GM06990 (cell line): ENCODE results near the gene SETD6.

Experiments
- DNase-seq: peaks from one replicate; pipeline ENCODE4 v3.0.0-alpha.2; 2011; ENCODE audit not compliant: insufficient read length; ENCODE audit errors: extremely low read depth
- H3K27me3 ChIP-seq: replicated peaks from 2 replicates; pipeline ENCODE4 v1.6.0; 2011; ENCODE audit warnings: low read length; ENCODE audit not compliant: control insufficient read depth, insufficient read depth
- H3K36me3 ChIP-seq: 2 replicates; pipeline ENCODE4 v1.5.1; 2011; ENCODE audit warnings: low read length; ENCODE audit not compliant: control insufficient read depth, insufficient read depth
- H3K4me3 ChIP-seq: replicated peaks from 2 replicates; pipeline ENCODE4 v1.5.1; 2011; ENCODE audit warnings: low read depth, mild to moderate bottlenecking, control low read depth, low read length
- CTCF ChIP-seq: IDR thresholded peaks from 2 replicates; pipeline ENCODE4 v1.5.1; 2011; ENCODE audit warnings: low read length, control low read depth, mild to moderate bottlenecking, inconsistent platforms; ENCODE audit not compliant: insufficient read depth, poor library complexity, severe bottlenecking

Gene SETD6

GRCh38 chr16:58535100-58535499 is 19.8 kb downstream of the SETD6 start:
- no peaks in the 10 kb centered on the region for H3K27me3 ChIP-seq
- no peak for DNase-seq
- H3K36me3 ChIP-seq = peaks cover 36% of the 10 kb centered on the region
- no peak overlapping the region for H3K4me3 ChIP-seq
- no peak for TF ChIP-seq CTCF

DNA sequence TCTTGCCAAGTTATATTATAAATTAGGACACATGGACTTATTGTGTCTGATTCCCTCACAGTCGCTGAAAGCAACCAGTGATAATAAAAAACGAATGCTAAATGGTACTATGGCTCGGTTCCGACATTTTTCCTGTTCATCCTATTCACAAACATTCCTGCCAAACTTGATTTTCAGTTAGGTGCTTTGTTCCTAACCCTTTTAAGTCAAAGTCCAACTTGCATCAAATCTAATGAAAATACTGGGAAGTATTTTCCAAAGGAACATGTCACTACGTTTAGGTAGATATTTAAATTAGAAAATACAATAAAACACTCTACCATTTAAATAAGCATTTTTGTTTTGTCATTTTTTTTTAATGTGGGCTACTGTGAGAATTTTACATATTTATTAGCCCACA is 21.0 kb downstream of the SETD6 start:
- Histone ChIP-seq H3K4me3 (no peak overlapping the region), H3K27me3 (no peaks in the 10 kb centered on the region), H3K36me3 (peaks cover 36% of the 10 kb centered on the region)
- DNase-seq = no peak
- TF ChIP-seq CTCF = no peak

GRCh38 chr16:58537124-58537906 is 22.0 kb downstream of the SETD6 start:
- Histone ChIP-seq H3K4me3 (no peak overlapping the region), H3K27me3 (no peaks in the 10 kb centered on the region), H3K36me3 (peaks cover 34% of the 10 kb centered on the region)
- TF ChIP-seq CTCF = no peak
- no peak for DNase-seq

- H3K4me3 ChIP-seq = no peak overlapping the region
- TF ChIP-seq CTCF = no peak
- H3K27me3 ChIP-seq = no peaks in the 10 kb centered on the region
- no peak for DNase-seq
- peaks cover 35% of the 10 kb centered on the region for H3K36me3 ChIP-seq
Measured at GRCh38 chr16:58541711-58542110, 26.4 kb downstream of the SETD6 start.

DNA sequence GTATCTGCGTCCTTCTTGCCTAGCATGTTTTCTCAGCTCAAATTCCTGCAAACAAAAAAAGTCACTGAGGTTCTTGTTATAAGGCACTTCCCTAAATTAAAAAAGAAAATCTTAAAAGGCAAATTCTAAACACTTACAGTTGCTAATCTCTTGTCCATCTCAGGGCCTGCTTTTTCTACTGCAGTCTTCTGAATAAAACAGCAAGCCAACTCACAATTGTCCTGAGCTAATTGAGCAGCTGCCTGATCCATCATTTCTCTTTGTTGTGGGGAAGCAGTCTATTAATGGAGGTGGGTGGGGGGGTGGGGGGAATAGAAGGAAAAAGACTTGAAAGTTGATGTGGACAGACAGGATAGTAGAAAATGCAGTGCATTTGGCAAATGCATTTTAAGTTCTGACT is 27.0 kb downstream of the SETD6 start:
- no peak overlapping the region for H3K4me3 ChIP-seq
- no peak for DNase-seq

More for the DNA sequence above, 27.0 kb downstream of the SETD6 start:
- peaks cover 31% of the 10 kb centered on the region for H3K36me3 ChIP-seq
- no peaks in the 10 kb centered on the region for H3K27me3 ChIP-seq
- no peak for TF ChIP-seq CTCF
